Skeletal muscle tissue (tissue), 5 donors: ENCODE data around the gene FAM81A. TPM values are rescaled to one million over a fixed set of nuclear protein-coding genes. Genes with fewer than 3 reads are reported as not detected.

Experiments used
- H3K27ac ChIP-seq: one replicate; pipeline ENCODE4 v1.7.0; 2013; ENCODE audit warnings: mild to moderate bottlenecking, low read depth, low read length, inconsistent platforms
- H3K27me3 ChIP-seq, 3 donors: one replicate each; pipeline ENCODE4 v1.7.0; 2013; ENCODE audit warnings: low read length in 3 of 3; ENCODE audit not compliant: control insufficient read depth in 3 of 3, insufficient read depth in 3 of 3
- H3K36me3 ChIP-seq, 3 donors: one replicate each; pipeline ENCODE4 v1.7.0; 2013; ENCODE audit warnings: low read length in 3 of 3; ENCODE audit not compliant: control insufficient read depth in 3 of 3, insufficient read depth in 3 of 3
- H3K4me1 ChIP-seq, 3 donors: one replicate each; pipeline ENCODE4 v1.7.0; 2013; ENCODE audit warnings: low read length in 3 of 3, mild to moderate bottlenecking in 3 of 3; ENCODE audit not compliant: control insufficient read depth in 3 of 3, insufficient read depth in 3 of 3
- H3K4me3 ChIP-seq, 3 donors: one replicate each; pipeline ENCODE4 v1.7.0; 2013; ENCODE audit warnings: low read length in 3 of 3
- H3K9ac ChIP-seq, 3 donors: one replicate each; pipeline ENCODE4 v1.7.0; 2013; ENCODE audit warnings: low read length in 3 of 3, mild to moderate bottlenecking in 3 of 3, moderate library complexity in 2 of 3, low read depth in 1 of 3
- H3K9me3 ChIP-seq, 3 donors: one replicate each; pipeline ENCODE4 v1.7.0; 2013; ENCODE audit warnings: low read length in 3 of 3; ENCODE audit not compliant: control insufficient read depth in 3 of 3
- small RNA-seq: library from RNA; depleted of rRNA; stranded (forward); fragments of <200 nt; gene quantifications from one replicate; pipeline ENCODE3, GENCODE V24; 2014
- total RNA-seq: library from RNA; depleted of rRNA; stranded (reverse); fragments of >200 nt; gene quantifications from one replicate; pipeline ENCODE4 v1.2.3, GENCODE V29; 2014
- donor health status: Osteomylitis.

Gene FAM81A
- total RNA-seq, 1 donor from 2014 or later: 0.52 TPM

DNA sequence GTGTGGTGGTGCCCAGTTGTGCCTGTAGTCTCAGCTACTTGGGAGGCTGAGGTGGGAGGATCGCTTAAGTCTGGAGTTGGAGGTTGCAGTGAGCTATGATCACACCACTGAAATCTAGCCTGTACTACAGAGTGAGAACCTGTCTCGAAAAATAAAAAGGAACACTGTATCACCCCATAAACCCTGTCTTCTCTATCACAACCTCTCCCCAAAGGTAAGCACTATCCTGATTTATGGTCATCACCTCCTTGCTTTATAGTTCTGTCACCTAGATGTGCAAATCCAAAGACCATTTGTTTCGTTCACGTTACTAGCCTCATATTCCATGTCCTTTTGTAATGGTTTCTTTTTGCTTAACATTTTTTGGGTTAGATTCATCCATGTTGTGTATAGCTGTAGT is 123.6 kb downstream of the FAM81A start:
- no peaks in the 10 kb centered on the region for H3K27me3 ChIP-seq
- H3K4me3 ChIP-seq: no peak overlapping the region
- H3K27ac ChIP-seq: no peak overlapping the region
- H3K36me3 ChIP-seq: no peaks in the 10 kb centered on the region
- H3K4me1 ChIP-seq: no peaks in the 10 kb centered on the region
- peaks cover 0 to 4% (median 0%) of the 10 kb centered on the region in 3 donors for H3K9me3 ChIP-seq
- H3K9ac ChIP-seq: no peak overlapping the region

DNA sequence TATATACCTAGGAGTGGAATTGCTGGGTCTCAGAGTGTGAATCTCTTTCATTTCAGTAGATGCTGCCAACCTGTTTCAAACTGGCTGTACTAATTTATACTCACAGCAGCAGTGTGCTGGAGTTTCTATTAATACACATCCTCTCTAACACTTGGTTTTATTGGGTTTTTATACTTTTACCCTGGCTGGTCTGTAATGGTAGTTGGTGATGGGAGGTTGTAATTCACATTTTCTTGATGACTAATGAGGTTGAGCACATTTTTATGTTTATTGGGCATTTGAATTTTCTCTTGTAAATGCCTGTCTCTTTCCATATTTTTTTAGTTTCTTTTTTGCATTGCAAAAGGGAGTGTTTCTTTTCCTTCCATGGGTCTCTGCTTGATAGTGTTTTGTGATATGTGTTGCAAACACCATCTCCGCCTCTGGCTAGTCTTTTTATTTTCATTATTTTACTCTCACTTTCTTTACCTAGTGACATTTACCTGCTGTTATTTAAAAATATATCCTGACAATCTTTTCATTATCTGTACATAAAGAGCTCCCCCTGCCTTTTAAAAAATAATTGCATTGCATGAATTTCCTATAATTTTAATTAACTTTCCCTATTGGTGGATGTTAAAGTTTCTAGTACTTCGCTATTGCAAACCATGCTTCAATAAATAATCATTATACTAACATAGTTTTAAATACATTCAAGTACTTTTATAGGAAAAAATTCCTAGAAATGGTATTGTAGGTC is 124.6 kb downstream of the FAM81A start:
- no peak overlapping the region for H3K27ac ChIP-seq
- no peaks in the 10 kb centered on the region for H3K27me3 ChIP-seq
- H3K4me3 ChIP-seq: no peak overlapping the region
- no peaks in the 10 kb centered on the region for H3K4me1 ChIP-seq
- H3K9me3 ChIP-seq: peaks cover 0 to 4% (median 0%) of the 10 kb centered on the region in 3 donors
- no peak overlapping the region for H3K9ac ChIP-seq
- H3K36me3 ChIP-seq: no peaks in the 10 kb centered on the region

DNA sequence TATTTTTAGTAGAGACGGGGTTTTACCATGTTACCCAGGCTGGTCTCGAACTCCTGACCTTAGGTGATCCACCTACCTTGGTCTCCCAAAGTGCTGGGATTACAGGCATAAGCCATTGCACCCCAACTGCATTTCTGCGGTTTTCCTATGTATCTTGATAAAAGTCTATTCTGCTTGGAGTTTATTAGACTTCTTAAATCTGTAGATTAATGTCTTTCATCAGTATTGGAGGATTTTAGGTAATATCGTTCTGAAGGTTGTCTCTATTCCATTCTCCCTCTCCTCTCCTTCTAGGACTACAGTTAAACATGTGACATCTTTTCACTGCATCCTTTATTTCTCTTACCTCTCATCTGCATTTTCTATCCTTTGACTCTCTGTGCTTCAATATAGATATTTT is 127.3 kb downstream of the FAM81A start:
- no peaks in the 10 kb centered on the region for H3K4me1 ChIP-seq
- H3K9ac ChIP-seq: no peak overlapping the region
- no peak overlapping the region for H3K4me3 ChIP-seq
- no peaks in the 10 kb centered on the region for H3K36me3 ChIP-seq
- H3K27me3 ChIP-seq: no peaks in the 10 kb centered on the region
- H3K27ac ChIP-seq: no peak overlapping the region
- H3K9me3 ChIP-seq: peaks cover 0 to 4% (median 0%) of the 10 kb centered on the region in 3 donors

DNA sequence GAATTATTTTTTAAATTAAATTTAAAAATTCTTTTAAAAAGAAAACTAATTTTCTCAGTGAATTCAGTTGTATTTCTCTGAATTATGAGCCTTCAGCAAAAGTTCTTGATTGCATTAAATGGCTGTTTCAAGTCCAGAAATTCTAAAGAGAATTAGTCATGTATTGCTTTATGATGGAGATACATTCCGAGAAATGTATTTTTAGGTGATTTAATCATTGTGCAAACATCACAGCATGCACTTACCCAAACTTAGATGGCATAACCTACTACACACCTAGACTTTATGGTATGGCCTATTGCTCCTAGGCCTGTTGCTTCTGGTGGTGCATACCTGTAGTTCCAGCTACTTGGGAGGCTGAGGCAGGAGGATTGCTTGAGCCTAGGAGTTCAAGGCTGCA is 129.3 kb downstream of the FAM81A start:
- H3K9me3 ChIP-seq: peaks cover 0 to 4% (median 0%) of the 10 kb centered on the region in 3 donors
- H3K36me3 ChIP-seq: no peaks in the 10 kb centered on the region
- no peak overlapping the region for H3K4me3 ChIP-seq
- no peak overlapping the region for H3K27ac ChIP-seq
- no peaks in the 10 kb centered on the region for H3K27me3 ChIP-seq
- H3K4me1 ChIP-seq: no peaks in the 10 kb centered on the region
- no peak overlapping the region for H3K9ac ChIP-seq

DNA sequence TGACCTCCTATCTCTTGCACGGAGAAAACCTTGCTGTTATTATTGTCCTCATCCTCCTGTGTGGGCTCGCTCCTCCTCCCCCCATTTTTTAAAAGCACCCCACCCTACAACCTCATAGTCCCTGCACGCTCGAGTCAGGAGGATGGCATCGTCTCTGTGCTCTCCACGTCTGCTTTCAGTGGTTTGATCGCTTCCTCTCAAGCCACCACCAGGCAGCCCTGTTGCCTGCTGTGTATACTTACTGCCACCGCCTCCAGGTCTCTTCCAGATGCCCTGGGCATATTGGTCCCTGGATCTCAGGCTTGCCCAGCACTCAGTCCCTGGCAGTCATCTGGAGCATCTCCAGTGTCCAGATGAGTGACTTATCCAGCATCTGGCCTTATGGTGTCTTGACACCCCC is 131.5 kb downstream of the FAM81A start:
- no peak overlapping the region for H3K9ac ChIP-seq

DNA sequence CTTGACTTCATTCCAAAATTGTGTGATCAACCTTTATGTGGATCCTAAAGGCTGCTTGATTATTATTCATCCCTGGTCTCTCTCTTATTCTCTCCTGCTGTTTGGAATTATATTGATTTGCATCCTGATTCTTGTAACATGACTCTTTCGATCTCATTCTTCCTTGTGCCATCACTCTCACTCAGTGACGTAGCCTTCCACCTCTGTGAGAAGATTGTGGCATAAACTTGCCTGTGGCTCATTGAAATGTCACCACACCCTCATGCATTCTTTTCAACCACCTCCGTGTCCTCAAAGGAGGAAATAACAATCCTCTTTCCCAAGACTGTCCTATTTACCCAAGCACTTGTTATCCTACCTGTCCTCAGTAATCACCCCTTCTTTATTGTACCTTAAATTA is 132.3 kb downstream of the FAM81A start:
- Histone ChIP-seq H3K4me3 (no peak overlapping the region), H3K4me1 (no peaks in the 10 kb centered on the region), H3K9ac (no peak overlapping the region), H3K9me3 (peaks cover 0 to 4% (median 0%) of the 10 kb centered on the region in 3 donors), H3K36me3 (no peaks in the 10 kb centered on the region), H3K27ac (no peak overlapping the region), H3K27me3 (no peaks in the 10 kb centered on the region)

More for the DNA sequence above, 131.5 kb downstream of the FAM81A start:
- Histone ChIP-seq H3K4me3 (no peak overlapping the region), H3K4me1 (no peaks in the 10 kb centered on the region), H3K27ac (no peak overlapping the region), H3K27me3 (no peaks in the 10 kb centered on the region), H3K9me3 (peaks cover 0 to 4% (median 0%) of the 10 kb centered on the region in 3 donors), H3K36me3 (no peaks in the 10 kb centered on the region)

DNA sequence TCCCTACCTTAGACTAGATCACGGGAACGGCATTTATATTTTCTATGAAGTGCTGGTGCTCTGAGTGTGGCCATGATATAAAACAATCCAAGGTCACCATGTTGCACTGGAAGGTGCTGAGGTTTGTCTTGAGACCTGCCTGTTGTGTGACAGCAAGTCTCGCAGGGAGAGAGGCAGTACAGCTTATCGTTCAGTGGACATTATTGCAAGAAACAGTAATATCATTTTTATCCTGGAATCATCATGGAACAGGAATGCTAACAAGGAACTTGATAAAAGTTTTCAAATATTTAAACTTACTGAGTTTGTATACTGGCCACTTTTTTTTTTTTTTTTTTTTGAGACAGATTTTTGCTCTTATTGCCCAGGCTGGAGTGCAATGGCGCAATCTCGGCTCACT is 133.6 kb downstream of the FAM81A start:
- H3K36me3 ChIP-seq: no peaks in the 10 kb centered on the region
- H3K9ac ChIP-seq: no peak overlapping the region
- H3K4me1 ChIP-seq: no peaks in the 10 kb centered on the region
- H3K9me3 ChIP-seq: no peaks in the 10 kb centered on the region
- no peaks in the 10 kb centered on the region for H3K27me3 ChIP-seq
- H3K4me3 ChIP-seq: no peak overlapping the region
- H3K27ac ChIP-seq: no peak overlapping the region

Small RNA genes lying within 50 kb of the gene (small RNA-seq; reads per million reads assigned to genes)
- gene RF00019: not detected

Other genes starting within 250 kb of the FAM81A start
- gene LDHAL6B, start 231.3 kb upstream of the FAM81A start, total RNA-seq: not detected
- 29.7 TPM for gene MYO1E, start 65.3 kb upstream of the FAM81A start, total RNA-seq
- gene GCNT3, start 173.6 kb downstream of the FAM81A start, total RNA-seq: not detected
- gene GTF2A2, start 219.3 kb downstream of the FAM81A start, total RNA-seq: 20.9 TPM